HG03378 (cell line): ENCODE measurements around the gene ALOXE3.
"Not testable (repeated sequence)": the region's sequence is repeated elsewhere in the genome, so short reads cannot be mapped to it uniquely, and the experiment has no call there.

ENCODE experiments used
- ATAC-seq: cut with Tn5 transposase; IDR thresholded peaks from one replicate; pipeline ENCODE4 v1.9.1; 2021; ENCODE audit warnings: mild to moderate bottlenecking, moderate library complexity; ENCODE audit not compliant: unreplicated experiment

The ALOXE3 gene

DNA sequence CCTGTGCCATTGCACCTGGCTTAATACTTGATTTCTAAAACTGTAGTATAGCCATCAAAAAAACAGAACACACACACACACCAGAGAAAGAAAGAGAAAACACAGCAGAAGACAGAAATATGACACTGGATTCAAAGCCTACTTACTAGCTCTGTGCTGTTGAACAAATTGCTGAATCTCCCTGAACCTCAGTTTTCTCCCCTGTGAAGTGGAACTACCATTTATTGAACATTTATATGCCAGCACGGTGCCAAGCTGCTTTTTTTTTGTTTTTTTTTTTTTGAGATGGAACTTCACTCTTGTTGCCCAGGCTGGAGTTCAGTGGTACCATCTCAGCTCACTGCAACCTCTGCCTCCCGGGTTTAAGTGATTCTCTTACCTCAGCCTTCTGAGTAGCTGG is 17.6 kb downstream of the ALOXE3 start:
- ATAC-seq: no peak

DNA sequence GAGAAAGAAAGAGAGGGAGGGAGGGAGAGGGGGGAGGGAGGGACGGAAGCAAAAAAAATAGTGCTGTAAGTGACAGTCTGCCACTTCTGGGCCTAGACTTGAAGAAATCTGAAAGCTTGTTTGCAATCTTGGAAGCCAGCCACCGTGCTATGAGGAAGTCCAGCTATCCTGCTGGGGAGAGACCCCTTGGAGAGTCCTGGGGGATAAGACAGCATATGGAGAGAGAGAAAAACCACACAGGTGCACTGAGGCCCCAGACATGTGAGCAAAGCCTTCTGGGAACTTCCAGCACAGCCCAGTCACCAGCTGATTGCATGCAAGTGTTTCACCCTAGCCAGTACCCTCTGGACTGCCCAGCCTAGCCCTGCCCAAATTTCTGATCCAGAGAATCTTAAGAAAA is 18.2 kb downstream of the ALOXE3 start:
- ATAC-seq: no peak

DNA sequence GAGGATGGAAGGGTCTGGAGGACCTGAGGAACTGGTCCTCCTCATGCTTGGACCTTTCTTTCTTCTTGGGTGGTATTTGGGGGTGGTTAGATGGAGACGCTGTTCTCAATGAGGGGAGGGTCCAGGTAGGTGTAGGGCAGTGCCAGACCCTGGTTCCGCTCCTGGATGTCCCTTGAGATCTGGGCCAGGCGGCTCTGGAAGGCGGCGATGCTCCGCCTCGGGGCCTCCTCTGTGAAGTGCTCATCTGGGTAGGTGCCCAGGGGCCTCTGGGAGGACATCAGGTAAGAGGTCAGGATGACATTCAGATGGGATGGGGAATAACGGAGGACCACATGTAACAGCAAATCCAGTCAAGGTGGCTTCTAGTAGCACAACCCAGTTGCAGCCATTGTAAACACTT is 21.8 kb downstream of the ALOXE3 start:
- no peak for ATAC-seq

DNA sequence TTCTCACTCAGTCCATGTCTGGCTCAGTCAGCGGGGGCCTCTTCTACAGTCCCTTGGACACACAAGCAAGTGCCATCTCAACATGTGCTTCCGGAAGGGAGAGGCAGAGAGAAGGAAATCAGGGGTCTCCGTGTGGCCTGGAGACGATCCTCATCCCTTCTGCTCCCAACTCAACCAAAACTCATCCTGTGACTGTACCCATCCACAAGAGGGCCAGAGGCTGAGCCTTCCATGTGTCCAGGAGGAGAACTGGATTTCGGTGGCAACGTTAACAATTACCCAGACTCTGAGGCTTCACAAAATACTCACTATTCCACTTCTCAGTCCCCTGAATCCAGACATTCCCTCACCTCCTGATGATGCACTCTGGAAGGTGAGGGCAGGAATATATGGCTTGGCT is 23.0 kb downstream of the ALOXE3 start:
- no peak for ATAC-seq

GRCh38 chr17:8091033-8091687 is 27.2 kb downstream of the ALOXE3 start:
- peak; percentile 45 for ATAC-seq

GRCh38 chr17:8089728-8090127 is 28.6 kb downstream of the ALOXE3 start:
- no peak for ATAC-seq

- ATAC-seq: no peak
These were observed 30.4 kb downstream of the ALOXE3 start for GRCh38 chr17:8087952-8088230.

- ATAC-seq: no peak
These were observed 31.0 kb downstream of the ALOXE3 start, which contains the start of gene ALOX12B for GRCh38 chr17:8087075-8087951. Gene ALOX12B (minus strand): TSS chr17:8087716. CDS start chr17:8087442, 274 bp downstream.

GRCh38 chr17:8084250-8084649 is 34.1 kb downstream of the ALOXE3 start:
- ATAC-seq: no peak

GRCh38 chr17:8082292-8082691 is 36.0 kb downstream of the ALOXE3 start:
- no peak for ATAC-seq

DNA sequence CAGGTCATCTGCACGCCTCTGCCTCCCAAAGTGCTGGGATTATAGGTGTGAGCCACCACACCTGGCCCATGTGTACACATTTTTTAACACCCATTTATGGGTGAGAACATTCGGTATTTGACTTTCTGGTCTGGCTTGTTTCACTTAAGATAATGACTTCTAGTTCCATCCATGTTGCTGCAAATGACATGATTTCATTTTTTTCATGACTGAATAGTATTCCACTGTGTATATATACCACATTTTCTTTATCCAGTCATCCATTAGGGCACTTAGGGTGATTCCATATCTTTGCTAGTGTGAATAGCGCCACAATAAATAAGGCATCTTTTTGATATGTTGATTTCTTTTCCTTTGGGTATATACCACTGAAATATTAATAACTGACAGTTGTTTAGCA is 36.4 kb downstream of the ALOXE3 start:
- ATAC-seq: no peak

DNA sequence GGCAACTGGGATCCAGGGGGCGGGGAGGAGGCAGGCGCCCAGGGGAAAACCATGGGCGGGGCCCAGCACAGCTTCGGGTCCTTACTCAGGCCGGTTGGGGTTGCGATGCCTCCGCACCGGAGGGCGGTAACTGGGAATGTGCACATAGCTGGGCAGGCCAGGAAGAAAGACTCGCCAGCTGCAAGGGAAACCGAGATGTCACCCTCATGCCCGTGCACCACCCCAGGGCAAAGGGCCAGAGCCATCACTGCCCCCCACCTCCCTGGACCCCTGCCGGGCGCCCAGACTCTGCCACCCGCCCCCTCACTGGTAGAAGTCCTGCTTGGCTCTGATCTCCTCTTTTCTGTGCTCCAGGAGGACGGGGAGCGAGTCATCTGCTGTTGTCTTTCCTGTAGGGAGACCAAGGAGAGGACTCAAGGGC is 37.5 kb downstream of the ALOXE3 start:
- ATAC-seq: no peak

- ATAC-seq: no peak
These were observed 38.0 kb downstream of the ALOXE3 start for GRCh38 chr17:8080208-8080798.

GRCh38 chr17:8079291-8080207 is 38.8 kb downstream of the ALOXE3 start:
- no peak for ATAC-seq

DNA sequence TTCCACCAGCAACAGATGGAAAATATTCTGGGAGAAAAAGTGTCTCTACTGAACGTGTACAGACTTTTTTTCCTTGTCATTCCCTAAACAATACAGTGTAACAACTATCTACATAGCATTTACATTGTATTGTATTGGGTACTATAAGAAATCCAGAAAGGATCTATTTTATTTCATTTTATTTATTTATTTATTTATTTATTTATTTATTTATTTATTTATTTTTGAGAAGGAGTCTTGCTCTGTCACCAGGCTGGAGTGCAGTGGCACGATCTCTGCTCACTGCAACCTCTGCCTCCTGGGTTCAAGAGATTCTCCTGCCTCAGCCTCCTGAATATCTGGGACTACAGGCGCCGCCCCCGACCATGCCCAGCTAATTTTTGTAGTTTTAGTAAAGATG is 40.4 kb downstream of the ALOXE3 start:
- not testable (repeated sequence) for ATAC-seq

DNA sequence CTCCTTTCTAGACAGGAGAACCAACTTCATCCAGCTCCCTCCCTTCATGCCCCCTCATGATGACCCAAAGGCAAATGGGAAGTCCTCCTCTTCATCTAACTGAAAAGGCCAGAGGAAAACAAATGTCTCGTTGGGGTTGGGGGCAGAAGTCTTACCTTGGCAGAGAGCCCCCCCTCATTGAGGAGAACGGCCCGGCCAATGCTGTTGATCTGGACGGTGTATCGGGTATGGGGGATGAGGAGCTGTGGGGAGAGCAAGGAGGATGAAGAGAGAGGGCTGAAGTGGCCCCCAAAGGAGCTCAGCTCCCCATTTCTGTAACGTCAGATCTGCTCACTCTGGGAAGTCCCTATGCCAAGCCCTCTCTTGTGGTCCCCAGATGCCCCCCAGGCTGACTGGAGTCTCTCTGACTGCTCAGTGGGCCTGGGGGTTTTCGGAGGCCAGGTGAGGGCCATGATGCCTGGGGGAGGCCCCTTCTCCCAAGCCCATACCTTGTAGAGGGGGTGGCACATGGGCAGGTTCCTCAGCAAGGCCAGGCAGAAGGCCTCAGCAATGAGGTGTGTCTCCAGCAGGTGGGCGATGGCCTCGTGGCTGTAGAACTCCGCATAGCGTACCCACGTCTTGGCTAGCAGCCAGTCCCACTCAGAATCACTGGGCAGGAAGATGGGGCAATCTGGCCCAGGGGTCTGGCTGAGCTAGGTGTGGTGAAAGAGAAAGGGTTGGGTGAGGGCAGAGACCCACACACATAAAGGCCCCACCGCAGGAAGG is 41.6 kb downstream of the ALOXE3 start:
- no peak for ATAC-seq

GRCh38 chr17:8075574-8076342 is 42.6 kb downstream of the ALOXE3 start:
- ATAC-seq: no peak

GRCh38 chr17:8075081-8075480 is 43.2 kb downstream of the ALOXE3 start:
- no peak for ATAC-seq

- no peak for ATAC-seq
These were observed 43.8 kb downstream of the ALOXE3 start for GRCh38 chr17:8074554-8074953.
